Tibial artery (tissue), 4 donors: ENCODE measurements around the gene TM9SF4.

Experiments used
- DNase-seq, 2 donors: peaks; one replicate each; pipeline ENCODE4 v3.0.0-alpha.2; 2019
- H3K27ac ChIP-seq, 2 donors: fragments of 200-600 bp; sonication (generic) in 1 of 2; 1 replicate in 1 of 2; 2 replicates in 1 of 2; pipeline ENCODE4 v1.5.1; 2018 to 2019; ENCODE audit warnings: mild to moderate bottlenecking in 1 of 2
- H3K27me3 ChIP-seq, 2 donors: fragments of 200-600 bp; sonication (generic) in 1 of 2; one replicate each; pipeline versions ENCODE4 v1.5.1 to v1.6.0; 2016 to 2019
- H3K36me3 ChIP-seq, 3 donors: fragments of 200-600 bp; sonication (generic) in 2 of 3; one replicate each; pipeline ENCODE4 v1.5.1; 2016 to 2019; ENCODE audit warnings: mild to moderate bottlenecking in 2 of 3
- H3K4me1 ChIP-seq, 4 donors: fragments of 200-600 bp; sonication (generic) in 2 of 4; 1 replicate in 3 of 4; 2 replicates in 1 of 4; pipeline ENCODE4 v1.5.1; 2016 to 2019
- H3K4me3 ChIP-seq, 2 donors: fragments of 200-600 bp; sonication (generic) in 1 of 2; 1 replicate in 1 of 2; 2 replicates in 1 of 2; pipeline ENCODE4 v1.5.1; 2018 to 2019; ENCODE audit warnings: mild to moderate bottlenecking in 2 of 2
- H3K9me3 ChIP-seq, 3 donors: fragments of 200-600 bp; sonication (generic) in 1 of 3; one replicate each; pipeline ENCODE4 v1.5.1; 2016 to 2019
- intact Hi-C: fragments of 100-400 bp; cut with DNase I; formaldehyde crosslinking; loops from one replicate; pipeline ENCODE4 v1.15.0; 2023; ENCODE audit warnings: low total_unique reads
- TF ChIP-seq, protein P1 (sequence below), 2 experiments: fragments of 200-600 bp in 1 of 2; fragments of 450-650 bp in 1 of 2; IDR thresholded peaks; one replicate each; pipeline ENCODE4 v1.5.1; 2017 to 2019; ENCODE audit warnings: antibody characterized with exemption in 2 of 2, mild to moderate bottlenecking in 1 of 2, moderate library complexity in 1 of 2

TM9SF4 gene

GRCh38 chr20:32158943-32159660 lies 49.6 kb downstream of the TM9SF4 start:
- Histone ChIP-seq H3K4me1 (peaks cover 0 to 7% (median 2%) of the 10 kb centered on the region in 4 donors), H3K4me3 (no peak overlapping the region), H3K27me3 (no peaks in the 10 kb centered on the region), H3K36me3 (peaks cover 44 to 88% (median 72%) of the 10 kb centered on the region in 3 donors), H3K9me3 (no peaks in the 10 kb centered on the region), H3K27ac (no peak overlapping the region)
- intact Hi-C loops: no loop called here
- peak in 1 of 2 donors; percentile 53 for DNase-seq
- TF ChIP-seq, protein P1, sequence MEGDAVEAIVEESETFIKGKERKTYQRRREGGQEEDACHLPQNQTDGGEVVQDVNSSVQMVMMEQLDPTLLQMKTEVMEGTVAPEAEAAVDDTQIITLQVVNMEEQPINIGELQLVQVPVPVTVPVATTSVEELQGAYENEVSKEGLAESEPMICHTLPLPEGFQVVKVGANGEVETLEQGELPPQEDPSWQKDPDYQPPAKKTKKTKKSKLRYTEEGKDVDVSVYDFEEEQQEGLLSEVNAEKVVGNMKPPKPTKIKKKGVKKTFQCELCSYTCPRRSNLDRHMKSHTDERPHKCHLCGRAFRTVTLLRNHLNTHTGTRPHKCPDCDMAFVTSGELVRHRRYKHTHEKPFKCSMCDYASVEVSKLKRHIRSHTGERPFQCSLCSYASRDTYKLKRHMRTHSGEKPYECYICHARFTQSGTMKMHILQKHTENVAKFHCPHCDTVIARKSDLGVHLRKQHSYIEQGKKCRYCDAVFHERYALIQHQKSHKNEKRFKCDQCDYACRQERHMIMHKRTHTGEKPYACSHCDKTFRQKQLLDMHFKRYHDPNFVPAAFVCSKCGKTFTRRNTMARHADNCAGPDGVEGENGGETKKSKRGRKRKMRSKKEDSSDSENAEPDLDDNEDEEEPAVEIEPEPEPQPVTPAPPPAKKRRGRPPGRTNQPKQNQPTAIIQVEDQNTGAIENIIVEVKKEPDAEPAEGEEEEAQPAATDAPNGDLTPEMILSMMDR (IDR thresholded peaks at IDR 0.05): no peak

GRCh38 chr20:32159766-32160221 lies 50.3 kb downstream of the TM9SF4 start:
- intact Hi-C loops: no loop called here
- H3K27ac ChIP-seq: no peak overlapping the region
- DNase-seq: peak in 1 of 2 donors; percentile 24
- no peaks in the 10 kb centered on the region for H3K27me3 ChIP-seq
- TF ChIP-seq, protein P1 (IDR thresholded peaks at IDR 0.05): no peak
- peaks cover 0 to 6% (median 1%) of the 10 kb centered on the region in 4 donors for H3K4me1 ChIP-seq
- H3K4me3 ChIP-seq: no peak overlapping the region
- H3K9me3 ChIP-seq: no peaks in the 10 kb centered on the region
- peaks cover 45 to 88% (median 77%) of the 10 kb centered on the region in 3 donors for H3K36me3 ChIP-seq

DNA sequence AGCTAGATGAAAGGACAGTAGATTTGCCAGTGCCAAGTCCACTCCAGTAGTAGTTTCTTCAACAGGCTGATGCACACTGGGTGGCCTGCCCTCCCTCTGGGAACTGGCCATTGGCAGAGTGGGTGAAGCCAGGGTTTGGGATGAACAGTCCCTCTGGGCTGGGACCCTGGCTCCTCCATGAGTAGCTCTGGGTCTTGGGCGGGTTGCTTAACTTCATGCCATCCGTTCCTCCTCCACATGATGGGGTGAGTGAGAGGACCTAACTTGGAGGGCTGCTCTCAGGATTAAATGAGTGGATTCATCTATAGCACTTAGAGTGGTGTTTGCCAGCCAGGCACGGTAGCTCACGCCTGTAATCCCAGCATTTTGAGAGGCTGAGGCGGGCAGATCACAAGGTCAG lies 50.8 kb downstream of the TM9SF4 start:
- Histone ChIP-seq H3K9me3 (no peaks in the 10 kb centered on the region), H3K27ac (no peak overlapping the region), H3K4me1 (peaks cover 0 to 2% (median 0%) of the 10 kb centered on the region in 4 donors), H3K36me3 (peaks cover 50 to 89% (median 82%) of the 10 kb centered on the region in 3 donors), H3K27me3 (no peaks in the 10 kb centered on the region), H3K4me3 (no peak overlapping the region)
- TF ChIP-seq, protein P1 (IDR thresholded peaks at IDR 0.05): no peak
- peak in 1 of 2 donors; percentile 45 for DNase-seq
- intact Hi-C loops: no loop called here

- Histone ChIP-seq H3K27me3 (no peaks in the 10 kb centered on the region), H3K4me3 (no peak overlapping the region), H3K9me3 (no peaks in the 10 kb centered on the region), H3K36me3 (peaks cover 52 to 97% (median 92%) of the 10 kb centered on the region in 3 donors), H3K27ac (no peak overlapping the region), H3K4me1 (no peaks in the 10 kb centered on the region)
- intact Hi-C loops: no loop called here
- DNase-seq: peak in 1 of 2 donors; percentile 6
- TF ChIP-seq, protein P1 (IDR thresholded peaks at IDR 0.05): no peak
Observed at GRCh38 chr20:32162351-32162750, 52.8 kb downstream of the TM9SF4 start.

- H3K27me3 ChIP-seq: no peaks in the 10 kb centered on the region
- intact Hi-C loops: no loop called here
- TF ChIP-seq, protein P1 (IDR thresholded peaks at IDR 0.05): no peak
- no peak overlapping the region for H3K27ac ChIP-seq
- no peaks in the 10 kb centered on the region for H3K4me1 ChIP-seq
- H3K36me3 ChIP-seq: peaks cover 42 to 87% (median 76%) of the 10 kb centered on the region in 3 donors
- H3K4me3 ChIP-seq: no peak overlapping the region
- H3K9me3 ChIP-seq: no peaks in the 10 kb centered on the region
- peak in 1 of 2 donors; percentile 19 for DNase-seq
Observed at GRCh38 chr20:32163951-32164350, 54.4 kb downstream of the TM9SF4 start.
